ENCODE data around the gene C14orf180.

Gene C14orf180

GRCh38 chr14:104546591-104547309, 32.8 kb upstream of the C14orf180 start:
- DNase-seq (ENCODE audit: low read depth), result no peak
- H3K4me3 ChIP-seq (ENCODE audit: low read depth, low read length), result no peak overlapping the region
- TF ChIP-seq CTCF (IDR thresholded peaks at IDR 0.05; ENCODE audit: control insufficient read depth, extremely low read depth, insufficient read depth), result no peak

- no peak for TF ChIP-seq CTCF (IDR thresholded peaks at IDR 0.05; ENCODE audit: control insufficient read depth, extremely low read depth, insufficient read depth)
- no peak for DNase-seq (ENCODE audit: low read depth)
- no peak overlapping the region for H3K4me3 ChIP-seq (ENCODE audit: low read depth, low read length)
These were observed 32.1 kb upstream of the C14orf180 start for GRCh38 chr14:104547310-104547997.

- TF ChIP-seq CTCF (IDR thresholded peaks at IDR 0.05; ENCODE audit: control insufficient read depth, extremely low read depth, insufficient read depth), result no peak
- H3K4me3 ChIP-seq (ENCODE audit: low read depth, low read length), result no peak overlapping the region
- no peak for DNase-seq (ENCODE audit: low read depth)
These were observed 31.4 kb upstream of the C14orf180 start for GRCh38 chr14:104547998-104548700.

- DNase-seq (ENCODE audit: low read depth), result no peak
- no peak for TF ChIP-seq CTCF (IDR thresholded peaks at IDR 0.05; ENCODE audit: control insufficient read depth, extremely low read depth, insufficient read depth)
- no peak overlapping the region for H3K4me3 ChIP-seq (ENCODE audit: low read depth, low read length)
These were observed 30.6 kb upstream of the C14orf180 start for GRCh38 chr14:104548802-104549535.

- H3K4me3 ChIP-seq (ENCODE audit: low read depth, low read length), result no peak overlapping the region
- no peak for TF ChIP-seq CTCF (IDR thresholded peaks at IDR 0.05; ENCODE audit: control insufficient read depth, extremely low read depth, insufficient read depth)
- no peak for DNase-seq (ENCODE audit: low read depth)
These were observed 29.8 kb upstream of the C14orf180 start for GRCh38 chr14:104549536-104550339.

GRCh38 chr14:104550340-104550860, 29.2 kb upstream of the C14orf180 start:
- TF ChIP-seq CTCF (IDR thresholded peaks at IDR 0.05; ENCODE audit: control insufficient read depth, extremely low read depth, insufficient read depth), result no peak
- no peak for DNase-seq (ENCODE audit: low read depth)
- H3K4me3 ChIP-seq (ENCODE audit: low read depth, low read length), result no peak overlapping the region
